ENCODE data around the gene TECRL.

TECRL gene

GRCh38 chr4:64327237-64327636 lies 82.0 kb downstream of the TECRL start:
- no peak for DNase-seq (ENCODE audit: low read depth in 2 of 2)

DNA sequence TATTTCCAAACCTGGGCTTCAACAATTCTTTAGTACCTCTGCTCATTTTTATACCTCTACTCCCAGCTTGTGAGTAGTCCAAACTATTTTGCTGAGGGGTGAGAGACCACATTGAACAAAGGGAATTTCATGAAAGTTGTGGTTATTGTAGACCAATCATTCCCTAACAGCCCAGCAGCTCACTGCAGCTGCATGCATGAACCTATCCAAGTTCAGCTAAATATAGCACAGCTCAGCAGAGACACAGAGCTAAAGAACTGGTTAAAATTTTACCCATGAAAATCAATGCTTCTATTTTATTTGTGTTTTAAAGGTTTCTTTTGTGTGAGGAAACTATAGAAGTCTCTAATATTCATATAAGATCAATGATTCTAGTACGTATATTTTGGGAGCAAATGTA lies 82.7 kb downstream of the TECRL start:
- DNase-seq (ENCODE audit: low read depth in 2 of 2): no peak

- no peak for DNase-seq (ENCODE audit: low read depth in 2 of 2)
These were observed 103.0 kb downstream of the TECRL start for GRCh38 chr4:64306255-64306565.

DNA sequence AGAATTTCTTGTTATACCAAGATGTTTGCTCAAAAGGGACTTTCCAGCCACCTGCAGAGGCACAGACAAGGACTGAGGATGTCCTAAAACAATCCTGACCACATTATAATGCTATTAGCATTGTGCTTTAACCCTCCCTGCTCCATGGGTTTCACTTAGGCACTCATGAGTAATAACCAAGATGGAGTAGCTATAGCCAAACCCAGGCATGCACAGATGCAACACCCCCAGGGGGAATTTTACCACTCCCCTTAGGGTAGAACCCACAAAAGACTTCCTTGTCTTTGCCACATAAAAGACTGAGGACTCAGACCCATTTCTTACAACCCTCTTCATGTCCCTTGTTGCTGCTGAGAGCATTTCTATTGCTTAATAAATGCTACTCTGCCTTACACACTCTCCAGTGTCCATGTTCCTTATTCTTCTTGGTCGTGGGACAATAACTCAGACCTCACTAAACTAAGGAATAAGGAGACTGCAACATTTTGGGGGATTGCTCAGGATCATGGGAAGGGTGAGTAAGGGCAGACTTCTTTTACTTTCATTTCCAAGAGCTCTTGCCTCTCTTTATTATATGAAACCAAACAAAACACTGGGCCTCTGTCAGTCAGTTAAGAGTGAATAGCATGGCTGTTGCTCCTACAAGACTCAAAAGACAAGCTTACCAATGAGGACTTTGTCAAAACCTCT lies 103.5 kb downstream of the TECRL start:
- no peak for DNase-seq (ENCODE audit: low read depth in 2 of 2)

DNA sequence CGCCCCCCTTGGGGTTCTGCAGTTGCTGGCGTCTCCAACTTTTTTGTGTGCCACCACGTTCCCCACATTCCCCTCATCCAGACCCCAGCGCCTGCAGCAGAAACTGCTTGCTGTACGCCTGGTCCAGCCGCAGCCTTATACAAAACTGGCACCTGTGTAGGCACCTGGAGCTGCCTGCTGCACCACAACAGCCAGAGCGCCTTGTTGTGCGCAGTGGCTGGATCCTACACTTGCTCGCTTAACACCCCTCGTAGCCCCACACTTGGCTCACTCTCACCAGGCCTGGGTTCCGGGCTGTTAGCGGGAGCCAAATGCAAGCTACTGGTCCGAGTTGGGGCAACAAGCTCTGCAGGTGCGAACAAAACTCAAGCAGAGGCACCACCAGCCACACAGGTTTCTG lies 136.8 kb downstream of the TECRL start:
- DNase-seq (ENCODE audit: low read depth in 2 of 2): no peak

DNA sequence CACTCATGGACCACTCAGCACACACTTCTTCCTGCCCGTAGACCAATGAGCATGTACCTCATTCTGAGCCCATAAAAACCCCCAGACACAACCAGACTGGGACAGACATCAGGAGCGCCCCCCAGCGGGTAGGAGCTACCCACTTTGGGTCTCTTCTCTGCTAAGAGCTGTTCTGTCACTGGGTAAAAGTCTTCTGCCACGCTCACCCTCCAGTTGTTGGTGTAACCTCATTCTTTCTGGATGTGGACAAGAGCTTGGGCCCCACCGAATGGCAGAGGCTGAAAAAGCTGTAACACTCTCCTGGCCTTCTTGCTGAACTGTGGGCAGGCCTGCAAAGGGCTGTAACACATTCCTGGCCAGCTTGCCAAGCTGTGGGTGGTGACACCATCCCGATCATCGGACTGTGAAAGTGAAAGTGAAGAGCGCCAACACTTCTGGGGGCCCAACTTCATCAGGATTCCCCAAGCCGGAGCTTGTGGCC lies 137.6 kb downstream of the TECRL start:
- no peak for DNase-seq (ENCODE audit: low read depth in 2 of 2)

GRCh38 chr4:64266669-64267068 lies 142.6 kb downstream of the TECRL start:
- no peak for DNase-seq (ENCODE audit: low read depth in 2 of 2)

GRCh38 chr4:64266263-64266662 lies 143.0 kb downstream of the TECRL start:
- no peak for DNase-seq (ENCODE audit: low read depth in 2 of 2)

- no peak for DNase-seq (ENCODE audit: low read depth in 2 of 2)
These were observed 157.5 kb downstream of the TECRL start for GRCh38 chr4:64251781-64252180.

- DNase-seq (ENCODE audit: low read depth in 2 of 2): no peak
These were observed 158.8 kb downstream of the TECRL start for GRCh38 chr4:64250488-64250887.

DNA sequence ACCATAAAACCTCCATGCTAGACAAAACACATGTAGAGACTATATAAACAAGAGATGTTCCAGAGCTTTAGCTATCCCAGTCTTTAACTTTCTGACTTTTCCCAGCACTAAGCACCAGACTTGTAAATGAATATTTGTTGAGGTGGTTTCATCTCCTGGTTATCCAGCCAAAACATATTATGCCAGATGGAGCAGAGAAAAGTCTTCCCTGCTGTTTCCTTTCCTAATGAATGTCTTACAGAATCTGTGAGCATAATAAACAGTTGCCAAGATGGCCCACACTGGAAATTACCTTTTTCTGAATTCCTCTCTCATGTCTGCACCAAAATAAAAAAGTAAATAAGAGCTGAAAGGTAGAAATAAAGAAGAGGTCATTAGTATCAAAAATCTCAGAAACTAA lies 159.2 kb downstream of the TECRL start:
- DNase-seq (ENCODE audit: low read depth in 2 of 2): no peak

DNA sequence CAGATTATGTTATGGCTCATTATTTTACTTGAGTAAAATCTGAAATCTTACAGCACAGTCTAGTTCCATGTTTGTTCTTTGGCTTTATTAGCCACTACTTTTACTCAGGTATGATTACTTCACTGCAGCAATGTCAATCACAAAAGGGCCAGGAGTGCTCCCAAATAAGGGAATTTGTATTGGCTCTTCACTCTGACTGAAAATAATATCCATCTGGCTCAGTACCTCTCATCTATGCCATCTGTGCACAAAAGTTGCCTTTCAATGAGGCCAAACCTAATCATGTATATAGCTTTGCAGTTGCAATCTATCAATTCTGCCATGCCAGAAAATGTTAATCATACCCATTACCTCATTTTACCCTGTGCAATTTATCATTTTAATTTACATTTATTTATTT lies 161.1 kb downstream of the TECRL start:
- no peak for DNase-seq (ENCODE audit: low read depth in 2 of 2)

- DNase-seq (ENCODE audit: low read depth in 2 of 2): no peak
These were observed 178.4 kb downstream of the TECRL start for GRCh38 chr4:64230709-64231310.

All from stimulated activated CD4-positive, alpha-beta T cell treated with anti-CD3 and anti-CD28 coated beads, Interleukin-15, amount 100 ng/mL, for 48 hours (primary cell).